Transverse colon (tissue), 4 donors: ENCODE measurements around the gene RABIF. TPM values are rescaled to one million over a fixed set of nuclear protein-coding genes. Genes with fewer than 3 reads are reported as not detected.

Source experiments
- DNase-seq: peaks from one replicate; pipeline ENCODE4 v3.0.0-alpha.2; 2019
- H3K27ac ChIP-seq, 4 donors: fragments of 200-600 bp; sonication (generic); 2 replicates each; pipeline ENCODE4 v1.5.1; 2016 to 2018; ENCODE audit warnings: inconsistent platforms in 4 of 4
- H3K27me3 ChIP-seq: fragments of 200-600 bp; sonication (generic); 2 replicates; pipeline ENCODE4 v1.5.1; 2017; ENCODE audit warnings: inconsistent platforms
- H3K36me3 ChIP-seq, 4 donors: fragments of 200-600 bp; sonication (generic); 2 replicates each; pipeline ENCODE4 v1.5.1; 2017 to 2019; ENCODE audit warnings: inconsistent platforms in 4 of 4
- H3K4me1 ChIP-seq, 4 donors: fragments of 200-600 bp; sonication (generic); 2 replicates each; pipeline ENCODE4 v1.5.1; 2017 to 2020; ENCODE audit warnings: inconsistent platforms in 4 of 4
- H3K4me3 ChIP-seq, 4 donors: fragments of 200-600 bp; sonication (generic); 1 replicate in 1 of 4; 2 replicates in 3 of 4; pipeline versions ENCODE4 v1.5.1 to v1.6.1; 2017 to 2019; ENCODE audit warnings: inconsistent platforms in 4 of 4
- H3K9me3 ChIP-seq, 2 donors: fragments of 200-600 bp; sonication (generic); 2 replicates each; pipeline ENCODE4 v1.5.1; 2017 to 2019; ENCODE audit warnings: inconsistent platforms in 2 of 2
- CTCF ChIP-seq, 5 experiments: fragments of 200-600 bp in 3 of 5; fragments of 450-650 bp in 2 of 5; sonication (generic) in 3 of 5; IDR thresholded peaks; 1 replicate in 2 of 5; 2 replicates in 3 of 5; pipeline ENCODE4 v1.5.1; 2016 to 2017; ENCODE audit warnings: antibody characterized with exemption in 5 of 5, inconsistent platforms in 3 of 5, mild to moderate bottlenecking in 2 of 5, moderate library complexity in 1 of 5
- EP300 ChIP-seq: sonication (generic); formaldehyde crosslinking; IDR thresholded peaks from one replicate; pipeline ENCODE4 v1.6.1; 2017; ENCODE audit warnings: antibody characterized with exemption, low read depth
- POLR2A ChIP-seq: fragments of 450-650 bp; IDR thresholded peaks from one replicate; pipeline ENCODE4 v1.6.1; 2016; ENCODE audit warnings: antibody characterized with exemption, mild to moderate bottlenecking, moderate library complexity
- POLR2AphosphoS5 ChIP-seq, 3 donors: sonication (generic); formaldehyde crosslinking; IDR thresholded peaks; one replicate each; pipeline ENCODE4 v1.6.1; 2016; ENCODE audit warnings: antibody characterized with exemption in 3 of 3
- WGBS, 2 donors: methylation state at CpG; one replicate each; pipeline ENCODE4 v1.1.5; 2018; ENCODE audit warnings: low coverage in 1 of 2; 5-methylcytosine and 5-hydroxymethylcytosine counted together
- in situ Hi-C, 4 donors: fragments of 200-750 bp; cut with MboI; loops; one replicate each; pipeline versions ENCODE4 v1.15.0 to v1.15.1; 2017; ENCODE audit warnings: low sequenced_read_pairs in 3 of 4, low pct_ligation_motif_present in 1 of 4, low pct_unique_long_range_greater_than_20kb in 1 of 4
- intact Hi-C: fragments of 100-400 bp; cut with DNase I; formaldehyde crosslinking; loops from one replicate; pipeline ENCODE4 v1.15.1; 2023; ENCODE audit warnings: low total_unique reads
- total RNA-seq, 4 donors: library from RNA; depleted of rRNA; stranded (reverse); fragments of >200 nt; gene quantifications; one replicate each; pipeline ENCODE4 v1.1.0, GENCODE V29; 2016

The RABIF gene
- total RNA-seq, 4 donors from 2014 or later: 0.75 to 10.9 (median 4.9) TPM

DNA sequence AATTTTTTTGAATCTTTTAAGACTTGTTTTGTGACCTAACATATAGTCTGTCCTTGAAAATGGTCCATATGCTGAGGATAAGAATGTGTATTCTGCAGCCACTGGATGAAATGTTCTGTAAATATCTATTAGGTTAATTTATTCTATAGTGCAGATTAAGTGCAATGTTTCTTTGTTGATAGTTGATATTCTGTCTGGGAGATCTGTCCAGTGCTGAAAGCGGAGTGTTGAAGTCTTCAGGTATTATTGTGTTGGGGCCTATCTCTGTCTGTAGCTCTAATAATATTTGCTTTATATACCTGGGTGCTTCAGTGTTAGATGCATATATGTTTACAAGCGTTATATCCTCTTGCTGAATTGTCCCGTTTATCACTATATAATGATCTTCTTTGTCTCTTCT, 45.8 kb upstream of the RABIF start:
- no peaks in the 10 kb centered on the region for H3K36me3 ChIP-seq
- in situ Hi-C loops (no loop called here), intact Hi-C loops (no loop called here)
- WGBS, 2 donors: 83 to 84% methylated on average over 3 of the region's 3 CpGs
- DNase-seq: no peak
- no peaks in the 10 kb centered on the region for H3K4me1 ChIP-seq
- H3K27ac ChIP-seq: no peak overlapping the region
- no peaks in the 10 kb centered on the region for H3K27me3 ChIP-seq
- no peak overlapping the region for H3K4me3 ChIP-seq
- no peak for TF ChIP-seq CTCF (IDR thresholded peaks at IDR 0.05)
- no peak for TF ChIP-seq POLR2A
- TF ChIP-seq EP300: no peak
- TF ChIP-seq POLR2AphosphoS5 (IDR thresholded peaks at IDR 0.05): no peak
- peaks cover 0 to 3% of the 10 kb centered on the region in 2 donors for H3K9me3 ChIP-seq

DNA sequence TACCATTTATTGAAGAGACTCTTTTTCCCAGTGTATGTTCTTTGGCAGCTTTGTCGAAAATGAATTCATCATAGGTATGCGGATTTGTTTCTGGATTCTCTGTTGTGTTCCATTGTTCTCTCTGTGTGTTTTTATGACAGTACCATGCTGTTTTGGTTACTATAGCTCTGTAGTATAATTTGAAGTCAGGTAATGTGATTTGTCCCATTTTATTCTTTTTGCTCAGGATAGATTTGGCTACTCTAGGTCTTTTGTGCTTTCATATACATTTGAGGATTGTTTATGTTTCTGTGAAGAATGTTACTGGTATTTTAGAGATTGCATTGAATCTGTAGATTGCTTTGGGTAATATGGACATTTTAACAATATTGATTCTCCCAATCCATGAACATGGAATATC, 43.5 kb upstream of the RABIF start:
- intact Hi-C loops (no loop called here), in situ Hi-C loops (no loop called here)
- Histone ChIP-seq H3K27me3 (no peaks in the 10 kb centered on the region), H3K9me3 (peaks cover 0 to 3% of the 10 kb centered on the region in 2 donors), H3K27ac (no peak overlapping the region), H3K36me3 (no peaks in the 10 kb centered on the region), H3K4me3 (no peak overlapping the region), H3K4me1 (peaks cover 0 to 4% (median 1%) of the 10 kb centered on the region in 4 donors)
- TF ChIP-seq EP300 (no peak), POLR2AphosphoS5 (IDR thresholded peaks at IDR 0.05) (no peak), CTCF (IDR thresholded peaks at IDR 0.05) (no peak), POLR2A (no peak)
- 93 to 95% methylated on average over 2 of the region's 2 CpGs for WGBS, 2 donors
- DNase-seq: no peak

GRCh38 chr1:202926581-202927491, 37.9 kb upstream of the RABIF start, which contains the start of gene KLHL12:
TSS of gene KLHL12 (minus strand) at chr1:202927234. CDS start at chr1:202925162, 2,072 bp downstream.
- in situ Hi-C loops: loop anchor here in 2 of 4 donors (10.0 kb wide), 1 partner anchor 68 kb away; no protein-coding TSS in a partner anchor
- DNase-seq: peak; percentile 98
- intact Hi-C loops: no loop called here
- Histone ChIP-seq H3K27me3 (no peaks in the 10 kb centered on the region), H3K27ac (peak within 1 kb of the TSS; percentile 91 to 96 (median 94)), H3K9me3 (no peaks in the 10 kb centered on the region), H3K4me3 (peak within 1 kb of the TSS; percentile 68 to 86 (median 76)), H3K36me3 (peaks cover 0 to 10% (median 0%) of the 10 kb centered on the region in 4 donors), H3K4me1 (peaks cover 4 to 36% (median 6%) of the 10 kb centered on the region in 4 donors)
- TF ChIP-seq POLR2A: peak; percentile 95
- peak; percentile 58 to 92 (median 68) for TF ChIP-seq CTCF (IDR thresholded peaks at IDR 0.05)
- TF ChIP-seq EP300: no peak
- peak; percentile 89 to 96 (median 92) for TF ChIP-seq POLR2AphosphoS5 (IDR thresholded peaks at IDR 0.05)
- 0% methylated on average over 39 of the region's 57 CpGs; no CpG with 5 or more reads in 1 of the 2 donors for WGBS, 2 donors

- intact Hi-C loops (no loop called here), in situ Hi-C loops (loop anchor here in 2 of 4 donors (10.0 kb wide), 1 partner anchor 71 kb away; no protein-coding TSS in a partner anchor)
- Histone ChIP-seq H3K9me3 (no peaks in the 10 kb centered on the region), H3K4me3 (no peak overlapping the region), H3K27ac (no peak overlapping the region), H3K36me3 (peaks cover 0 to 15% (median 6%) of the 10 kb centered on the region in 4 donors), H3K4me1 (peaks cover 4 to 36% (median 6%) of the 10 kb centered on the region in 4 donors), H3K27me3 (no peaks in the 10 kb centered on the region)
- no peak for TF ChIP-seq POLR2A
- no peak for TF ChIP-seq POLR2AphosphoS5 (IDR thresholded peaks at IDR 0.05)
- no peak for TF ChIP-seq CTCF (IDR thresholded peaks at IDR 0.05)
- no peak for TF ChIP-seq EP300
- 76 to 89% methylated on average over 3 of the region's 3 CpGs for WGBS, 2 donors
- no peak for DNase-seq
Measured at GRCh38 chr1:202923533-202923932, 34.6 kb upstream of the RABIF start.
